Uterus (tissue), 2 donors: ENCODE results near the gene TBC1D14.

ENCODE experiments used
- POLR2A ChIP-seq, 2 donors: fragments of 450-650 bp; IDR thresholded peaks; one replicate each; pipeline ENCODE4 v1.6.1; 2016; ENCODE audit warnings: antibody characterized with exemption in 2 of 2, mild to moderate bottlenecking in 1 of 2, moderate library complexity in 1 of 2
- TF ChIP-seq, protein P1 (sequence below), 4 experiments: fragments of 200-600 bp in 2 of 4; fragments of 450-650 bp in 2 of 4; sonication (generic) in 2 of 4; IDR thresholded peaks; one replicate each; pipeline ENCODE4 v1.5.1; 2016 to 2019; ENCODE audit warnings: antibody characterized with exemption in 4 of 4, mild to moderate bottlenecking in 2 of 4, moderate library complexity in 1 of 4

DNA sequence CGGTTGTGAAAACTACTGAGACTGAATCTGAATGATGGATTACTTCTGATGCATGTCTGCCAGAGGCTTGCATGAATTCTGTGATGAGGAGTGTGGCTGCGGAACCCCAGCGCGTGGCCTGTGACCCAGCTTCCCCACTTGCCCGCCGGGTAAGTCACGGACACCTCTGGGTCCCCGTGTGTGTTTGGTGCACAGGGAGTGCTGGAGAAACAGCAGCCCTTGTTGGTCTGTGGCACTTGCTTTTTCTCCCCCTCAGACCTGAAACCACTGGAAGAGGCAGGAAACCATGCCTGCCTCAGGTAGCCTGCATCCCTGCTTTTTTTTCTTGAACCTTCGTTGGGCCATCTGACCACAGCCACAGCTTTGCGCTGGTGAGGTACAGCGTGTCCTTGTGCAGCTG, 81.6 kb downstream of the TBC1D14 start:
- TF ChIP-seq POLR2A (IDR thresholded peaks at IDR 0.05): no peak
- TF ChIP-seq, protein P1, sequence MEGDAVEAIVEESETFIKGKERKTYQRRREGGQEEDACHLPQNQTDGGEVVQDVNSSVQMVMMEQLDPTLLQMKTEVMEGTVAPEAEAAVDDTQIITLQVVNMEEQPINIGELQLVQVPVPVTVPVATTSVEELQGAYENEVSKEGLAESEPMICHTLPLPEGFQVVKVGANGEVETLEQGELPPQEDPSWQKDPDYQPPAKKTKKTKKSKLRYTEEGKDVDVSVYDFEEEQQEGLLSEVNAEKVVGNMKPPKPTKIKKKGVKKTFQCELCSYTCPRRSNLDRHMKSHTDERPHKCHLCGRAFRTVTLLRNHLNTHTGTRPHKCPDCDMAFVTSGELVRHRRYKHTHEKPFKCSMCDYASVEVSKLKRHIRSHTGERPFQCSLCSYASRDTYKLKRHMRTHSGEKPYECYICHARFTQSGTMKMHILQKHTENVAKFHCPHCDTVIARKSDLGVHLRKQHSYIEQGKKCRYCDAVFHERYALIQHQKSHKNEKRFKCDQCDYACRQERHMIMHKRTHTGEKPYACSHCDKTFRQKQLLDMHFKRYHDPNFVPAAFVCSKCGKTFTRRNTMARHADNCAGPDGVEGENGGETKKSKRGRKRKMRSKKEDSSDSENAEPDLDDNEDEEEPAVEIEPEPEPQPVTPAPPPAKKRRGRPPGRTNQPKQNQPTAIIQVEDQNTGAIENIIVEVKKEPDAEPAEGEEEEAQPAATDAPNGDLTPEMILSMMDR (IDR thresholded peaks at IDR 0.05): no peak
